GM23248 (cell line): ENCODE measurements around the gene OLFML2B. TPM values are rescaled to one million over a fixed set of nuclear protein-coding genes. Genes with fewer than 3 reads are reported as not detected.
A peak's percentile ranks its signal among the peaks of the same experiment; 100 is the strongest.

Experiments used
- DNase-seq: peaks from one replicate; pipeline ENCODE4 v3.0.0-alpha.2; 2015
- H2AFZ ChIP-seq: fragments of 200-600 bp; sonication (generic); 2 replicates; pipeline ENCODE4 v1.6.1; 2016; ENCODE audit warnings: antibody characterized with exemption
- H3F3A ChIP-seq: fragments of 200-600 bp; sonication (generic); 2 replicates; pipeline ENCODE4 v1.6.1; 2016; ENCODE audit warnings: mild to moderate bottlenecking, antibody characterized with exemption, mixed run types; ENCODE audit not compliant: insufficient read depth
- H3K27ac ChIP-seq: fragments of 200-600 bp; sonication (generic); 2 replicates; pipeline ENCODE4 v1.5.1; 2016; ENCODE audit warnings: mild to moderate bottlenecking
- H3K27me3 ChIP-seq: fragments of 200-600 bp; sonication (generic); replicated peaks from 2 replicates; pipeline ENCODE4 v1.6.1; 2016; ENCODE audit warnings: mild to moderate bottlenecking; ENCODE audit not compliant: insufficient read depth
- H3K36me3 ChIP-seq: fragments of 200-600 bp; sonication (generic); 2 replicates; pipeline ENCODE4 v1.6.1; 2016; ENCODE audit warnings: low read depth, mild to moderate bottlenecking
- H3K4me1 ChIP-seq: fragments of 200-600 bp; sonication (generic); 2 replicates; pipeline ENCODE4 v1.6.1; 2016; ENCODE audit warnings: mild to moderate bottlenecking; ENCODE audit not compliant: insufficient read depth
- H3K4me2 ChIP-seq: fragments of 200-600 bp; sonication (generic); one replicate; pipeline ENCODE4 v1.6.1; 2016; ENCODE audit warnings: mild to moderate bottlenecking; ENCODE audit not compliant: unreplicated experiment
- H3K4me3 ChIP-seq: fragments of 200-600 bp; sonication (generic); 2 replicates; pipeline ENCODE4 v1.5.1; 2016; ENCODE audit warnings: mild to moderate bottlenecking
- H3K79me2 ChIP-seq: fragments of 200-600 bp; sonication (generic); 2 replicates; pipeline ENCODE4 v1.6.1; 2016; ENCODE audit warnings: mild to moderate bottlenecking; ENCODE audit not compliant: insufficient read depth
- H3K9ac ChIP-seq: fragments of 200-600 bp; sonication (generic); 2 replicates; pipeline ENCODE4 v1.6.1; 2016; ENCODE audit warnings: mild to moderate bottlenecking
- H3K9me2 ChIP-seq: fragments of 200-600 bp; sonication (generic); 2 replicates; pipeline ENCODE4 v1.6.1; 2016; ENCODE audit warnings: mixed run types, mild to moderate bottlenecking, moderate library complexity; ENCODE audit not compliant: insufficient read depth
- H3K9me3 ChIP-seq: fragments of 200-600 bp; sonication (generic); one replicate; pipeline ENCODE4 v1.6.1; 2017; ENCODE audit warnings: low read depth
- H4K20me1 ChIP-seq: fragments of 200-600 bp; sonication (generic); 2 replicates; pipeline ENCODE4 v1.6.0; 2016; ENCODE audit not compliant: insufficient read depth
- EZH2 ChIP-seq: fragments of 200-600 bp; sonication (generic); IDR thresholded peaks from 2 replicates; pipeline ENCODE4 v1.6.1; 2018; ENCODE audit warnings: antibody characterized with exemption, mild to moderate bottlenecking; ENCODE audit not compliant: insufficient read depth, poor library complexity, severe bottlenecking
- EZH2phosphoT487 ChIP-seq: fragments of 200-600 bp; sonication (generic); IDR thresholded peaks from 2 replicates; pipeline ENCODE4 v1.6.1; 2018; ENCODE audit warnings: antibody characterized with exemption, moderate library complexity, mild to moderate bottlenecking, low read depth; ENCODE audit not compliant: insufficient read depth
- WGBS, 2 experiments: methylation state at CpG; one replicate each; pipeline ENCODE4 v1.1.6; 2015 to 2017; ENCODE audit warnings: low lambda C conversion rate in 2 of 2, low coverage in 1 of 2; ENCODE audit errors: missing lambda C conversion rate in 2 of 2; 5-methylcytosine and 5-hydroxymethylcytosine counted together
- in situ Hi-C: fragments of 300-500 bp; cut with MboI; formaldehyde crosslinking; loops from 2 replicates; pipeline ENCODE4 v1.15.0; 2020
- polyA plus RNA-seq: library from polyadenylated mRNA; unstranded; fragments of >200 nt; fragmentation: Nextera tagmentation; extraction: Ambion mirVana; gene quantifications from 2 replicates; pipeline ENCODE4 v1.2.1, GENCODE V29; 2016
- total RNA-seq: library from RNA; depleted of rRNA; stranded (reverse); fragments of >200 nt; shearing (Covaris generic); gene quantifications from 2 replicates; pipeline ENCODE4 v1.2.3, GENCODE V29; 2014

Gene OLFML2B
- total and polyA plus RNA-seq, 2 experiments from 2014 or later: 0.98 to 1.1 TPM

DNA sequence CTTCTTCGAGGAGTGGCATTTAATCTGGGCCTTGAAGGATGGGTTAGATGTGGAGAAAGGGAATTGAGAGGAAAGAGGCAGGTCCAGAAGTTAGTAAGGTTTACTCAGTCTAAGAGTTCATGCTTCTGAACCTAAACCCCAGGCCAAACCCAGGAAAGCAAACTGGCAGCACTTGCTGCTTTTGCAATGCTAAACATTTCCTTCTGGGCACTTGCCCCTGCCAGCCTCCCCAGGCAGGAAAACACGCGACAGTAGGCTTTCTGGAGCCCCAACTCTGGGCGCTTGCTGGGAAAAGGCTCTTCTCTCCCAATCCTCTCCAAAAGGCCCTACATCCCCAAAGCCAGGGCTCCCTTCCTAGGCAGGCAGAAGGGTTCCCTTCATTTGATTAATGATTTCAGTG is 2.5 kb downstream of the OLFML2B start:
- Histone ChIP-seq H3K9me3 (no peaks in the 10 kb centered on the region), H3K9me2 (no peaks in the 10 kb centered on the region), H3K4me2 (no peak overlapping the region), H3K9ac (no peak overlapping the region), H2AFZ (no peak overlapping the region), H3K27ac (no peak overlapping the region), H4K20me1 (no peaks in the 10 kb centered on the region), H3K79me2 (no peaks in the 10 kb centered on the region), H3F3A (0 out of 2 replicates have a peak, but pooled peaks cover 9% of the 10 kb centered on the region), H3K36me3 (no peaks in the 10 kb centered on the region), H3K4me3 (no peak overlapping the region), H3K4me1 (peaks cover 11% of the 10 kb centered on the region; the same call in 1 of the 2 replicates), H3K27me3 (peaks cover 5% of the 10 kb centered on the region; the same call in 1 of the 2 replicates)
- DNase-seq: no peak
- 56 to 70% methylated on average over 4 of the region's 4 CpGs for WGBS, 2 experiments
- in situ Hi-C loops: loop anchor here (10.0 kb wide), 1 partner anchor 226 kb away; no protein-coding TSS in a partner anchor
- no peak for TF ChIP-seq EZH2phosphoT487
- TF ChIP-seq EZH2: no peak

DNA sequence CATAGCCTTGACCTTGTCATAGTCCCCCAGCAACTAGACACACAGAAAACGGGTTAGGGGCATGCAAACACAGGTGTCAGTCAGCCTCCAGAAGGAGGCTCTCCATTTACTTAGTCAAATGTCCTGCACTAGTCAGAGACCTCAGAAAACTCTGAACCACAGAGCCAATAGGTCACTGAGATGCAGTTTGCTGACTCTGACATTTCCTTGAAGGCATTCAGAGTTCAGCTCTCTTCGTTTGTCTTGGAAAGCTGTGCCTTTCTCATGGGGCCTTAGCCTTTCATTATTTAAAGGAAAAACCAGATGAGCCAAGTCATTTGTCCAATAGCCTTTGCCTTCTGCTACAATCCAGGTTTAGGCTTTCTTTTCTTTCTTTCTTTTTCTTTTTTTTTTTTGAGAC is 3.5 kb downstream of the OLFML2B start:
- peaks cover 5% of the 10 kb centered on the region; the same call in 1 of the 2 replicates for H3K27me3 ChIP-seq
- TF ChIP-seq EZH2phosphoT487 (no peak), EZH2 (no peak)
- no peaks in the 10 kb centered on the region for H3K36me3 ChIP-seq
- no peak overlapping the region for H2AFZ ChIP-seq
- no peaks in the 10 kb centered on the region for H3K9me2 ChIP-seq
- in situ Hi-C loops: loop anchor here (10.0 kb wide), 1 partner anchor 225 kb away; no protein-coding TSS in a partner anchor
- 0 out of 2 replicates have a peak, but pooled peaks cover 9% of the 10 kb centered on the region for H3F3A ChIP-seq
- no peak overlapping the region for H3K9ac ChIP-seq
- H3K27ac ChIP-seq: no peak overlapping the region
- H3K4me1 ChIP-seq: peaks cover 11% of the 10 kb centered on the region; the same call in 1 of the 2 replicates
- no peak for DNase-seq
- WGBS, 2 experiments: 73 to 80% methylated on average over 2 of the region's 2 CpGs
- H3K79me2 ChIP-seq: no peaks in the 10 kb centered on the region
- H3K9me3 ChIP-seq: no peaks in the 10 kb centered on the region
- H3K4me3 ChIP-seq: no peak overlapping the region
- H3K4me2 ChIP-seq: no peak overlapping the region
- H4K20me1 ChIP-seq: no peaks in the 10 kb centered on the region

- Histone ChIP-seq H3K27ac (no peak overlapping the region), H3K9ac (no peak overlapping the region), H3K9me3 (no peaks in the 10 kb centered on the region), H3K4me1 (peaks cover 11% of the 10 kb centered on the region; the same call in 1 of the 2 replicates), H3K4me3 (no peak overlapping the region), H4K20me1 (no peaks in the 10 kb centered on the region), H2AFZ (no peak overlapping the region), H3K4me2 (peak overlapping the region; percentile 17), H3K9me2 (no peaks in the 10 kb centered on the region), H3K79me2 (no peaks in the 10 kb centered on the region), H3F3A (0 out of 2 replicates have a peak, but pooled peaks cover 9% of the 10 kb centered on the region), H3K36me3 (no peaks in the 10 kb centered on the region), H3K27me3 (peaks cover 5% of the 10 kb centered on the region; the same call in 1 of the 2 replicates)
- TF ChIP-seq EZH2phosphoT487: no peak
- TF ChIP-seq EZH2: no peak
- no peak for DNase-seq
- WGBS, 2 experiments: 41 to 49% methylated on average over 3 of the region's 3 CpGs
- in situ Hi-C loops: no loop called here
Measured at GRCh38 chr1:162019446-162019845, 4.2 kb downstream of the OLFML2B start.

GRCh38 chr1:162019006-162019405 is 4.7 kb downstream of the OLFML2B start:
- no peak overlapping the region for H2AFZ ChIP-seq
- H3K9me2 ChIP-seq: no peaks in the 10 kb centered on the region
- no peaks in the 10 kb centered on the region for H3K79me2 ChIP-seq
- no peaks in the 10 kb centered on the region for H4K20me1 ChIP-seq
- WGBS, 2 experiments: 36 to 44% methylated on average over 4 of the region's 4 CpGs
- peaks cover 5% of the 10 kb centered on the region; the same call in 1 of the 2 replicates for H3K27me3 ChIP-seq
- H3K36me3 ChIP-seq: no peaks in the 10 kb centered on the region
- peak overlapping the region; percentile 17 for H3K4me2 ChIP-seq
- H3K27ac ChIP-seq: no peak overlapping the region
- H3K9me3 ChIP-seq: no peaks in the 10 kb centered on the region
- H3K4me3 ChIP-seq: no peak overlapping the region
- DNase-seq: peak; percentile 85
- 0 out of 2 replicates have a peak, but pooled peaks cover 9% of the 10 kb centered on the region for H3F3A ChIP-seq
- no peak overlapping the region for H3K9ac ChIP-seq
- in situ Hi-C loops: no loop called here
- TF ChIP-seq EZH2phosphoT487 (no peak), EZH2 (no peak)
- H3K4me1 ChIP-seq: peaks cover 11% of the 10 kb centered on the region; the same call in 1 of the 2 replicates
